Measurements from ENCODE around the gene TSPAN14.

TSPAN14 gene

DNA sequence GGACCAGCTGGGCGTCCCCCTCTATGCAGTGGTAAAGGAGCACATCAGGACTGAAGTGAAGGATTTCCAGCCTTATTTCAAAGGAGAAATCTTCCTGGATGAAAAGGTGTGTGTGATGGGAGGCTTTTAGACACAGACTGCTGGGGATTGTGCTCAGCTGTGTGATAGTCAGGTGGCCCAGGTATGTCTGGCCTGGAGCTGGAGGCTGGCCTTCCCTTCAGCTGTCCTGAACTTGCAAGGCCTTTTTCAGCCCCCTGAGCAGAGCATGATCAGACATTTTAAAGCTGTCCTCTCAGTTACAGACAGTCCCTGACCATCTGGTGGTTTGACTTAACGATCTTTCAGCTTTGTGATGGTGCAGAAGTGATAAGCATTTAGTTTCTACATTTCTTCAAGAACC, 28.2 kb upstream of the TSPAN14 start:
- no peak for DNase-seq

DNA sequence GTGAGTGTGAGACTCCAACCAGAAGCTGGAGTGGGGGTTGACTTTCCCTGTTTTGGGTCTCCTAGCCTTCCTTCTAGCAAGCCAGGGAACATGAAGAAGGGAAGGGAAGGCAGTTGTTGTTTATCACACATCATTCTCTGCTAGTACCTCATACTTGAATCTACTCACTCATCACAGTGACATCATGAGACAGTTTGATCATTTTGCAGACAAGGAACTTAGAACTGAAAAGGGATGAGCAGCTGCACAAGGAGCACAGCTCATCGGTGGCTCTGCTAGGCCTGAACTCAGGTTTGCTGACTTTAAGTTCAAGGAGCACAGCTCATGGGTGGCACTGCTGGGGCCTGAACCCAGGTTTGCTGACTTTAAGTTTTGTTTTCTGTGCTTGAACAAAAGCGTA, 26.6 kb upstream of the TSPAN14 start:
- DNase-seq, result no peak

DNA sequence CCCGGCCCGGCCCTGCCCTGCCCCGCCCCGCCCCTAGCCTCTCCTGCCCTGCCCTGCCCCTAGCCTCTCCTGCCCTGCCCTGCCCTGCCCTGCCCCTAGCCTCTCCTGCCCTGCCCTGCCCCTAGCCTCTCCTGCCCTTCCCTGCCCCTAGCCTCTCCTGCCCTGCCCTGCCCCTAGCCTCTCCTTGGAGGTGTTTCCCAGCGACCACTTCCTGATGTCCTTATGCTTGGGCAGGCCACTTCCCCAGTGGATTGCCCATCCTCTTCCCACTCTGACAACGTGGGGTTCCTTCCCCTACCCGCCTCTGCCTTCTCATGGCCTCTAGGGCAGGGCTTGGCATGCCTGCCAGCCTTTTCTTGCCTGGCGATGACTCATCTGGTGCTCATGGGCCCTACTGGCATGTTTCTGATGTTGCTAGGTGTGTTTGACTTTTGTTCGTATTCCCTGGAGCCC, 24.6 kb upstream of the TSPAN14 start:
- DNase-seq, result no peak

DNA sequence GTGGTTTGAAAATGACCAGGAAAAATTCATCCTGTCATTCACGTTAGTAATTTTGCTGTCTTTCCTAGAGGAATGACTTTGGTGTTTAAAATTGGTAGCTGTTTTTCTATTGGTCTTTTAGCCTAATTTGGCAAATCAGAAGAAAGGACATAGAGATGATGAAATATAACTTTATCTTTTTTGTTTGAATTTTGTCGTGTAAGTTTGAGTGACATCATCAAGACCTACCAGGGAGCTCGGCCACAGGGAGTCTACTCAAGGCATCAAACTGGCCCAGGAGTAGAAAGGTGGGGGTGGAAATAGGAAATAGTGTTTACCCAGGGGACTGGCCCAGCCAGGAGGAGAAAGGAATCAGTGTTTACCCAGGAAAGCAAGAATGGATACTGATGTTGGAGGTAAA, 21.0 kb upstream of the TSPAN14 start:
- DNase-seq, result no peak

DNA sequence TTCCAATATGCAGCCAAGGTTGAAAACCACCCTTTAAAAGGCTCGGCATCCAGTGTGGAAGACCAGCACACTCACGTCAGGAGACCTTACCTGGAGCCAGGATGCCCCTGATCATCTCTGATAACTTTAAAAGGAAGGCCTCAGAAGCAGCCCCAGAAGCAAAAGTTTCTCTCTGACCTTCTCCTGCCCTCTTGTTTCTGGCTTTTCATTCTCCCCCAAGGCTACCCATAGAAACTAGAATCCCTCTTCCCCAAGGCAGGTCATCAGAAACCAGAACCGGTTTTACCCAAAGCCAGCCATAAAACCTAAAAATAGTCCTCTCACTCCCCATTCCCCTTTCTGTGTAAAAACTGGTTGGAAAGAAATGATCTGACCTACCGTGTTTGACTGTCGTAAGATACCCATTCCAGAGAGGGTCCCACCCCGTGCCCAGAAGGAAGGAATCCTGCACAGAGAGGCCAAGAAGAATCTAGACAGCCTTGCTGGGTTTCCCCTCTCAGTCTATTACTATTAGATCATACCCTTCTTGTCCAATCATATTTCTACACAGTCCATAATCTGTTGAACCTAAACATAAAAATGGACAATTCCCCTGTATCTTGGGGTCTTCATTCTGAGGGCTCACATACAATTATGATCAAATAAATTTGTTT, 17.5 kb upstream of the TSPAN14 start:
- DNase-seq, result no peak

DNA sequence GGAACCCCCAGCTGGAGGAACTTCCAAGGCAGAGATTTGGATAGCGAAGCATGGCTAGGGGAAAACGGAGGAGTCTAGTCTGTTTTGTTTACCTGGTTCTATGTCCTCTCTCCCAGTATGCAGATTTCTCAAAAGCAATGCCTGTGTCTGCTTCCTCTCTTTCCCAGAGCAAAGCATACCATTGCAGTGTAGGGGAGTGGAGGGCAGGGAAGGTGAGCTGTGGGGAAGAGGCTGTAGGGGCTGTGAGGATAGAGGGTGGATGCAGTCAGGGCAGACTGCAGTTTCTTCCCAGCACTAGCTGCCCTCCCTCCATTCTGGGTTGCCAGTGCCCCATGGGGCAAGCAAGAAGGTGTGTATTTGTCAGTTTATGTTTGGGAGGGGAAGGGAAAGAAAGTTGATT, 16.9 kb upstream of the TSPAN14 start:
- DNase-seq, result no peak

DNA sequence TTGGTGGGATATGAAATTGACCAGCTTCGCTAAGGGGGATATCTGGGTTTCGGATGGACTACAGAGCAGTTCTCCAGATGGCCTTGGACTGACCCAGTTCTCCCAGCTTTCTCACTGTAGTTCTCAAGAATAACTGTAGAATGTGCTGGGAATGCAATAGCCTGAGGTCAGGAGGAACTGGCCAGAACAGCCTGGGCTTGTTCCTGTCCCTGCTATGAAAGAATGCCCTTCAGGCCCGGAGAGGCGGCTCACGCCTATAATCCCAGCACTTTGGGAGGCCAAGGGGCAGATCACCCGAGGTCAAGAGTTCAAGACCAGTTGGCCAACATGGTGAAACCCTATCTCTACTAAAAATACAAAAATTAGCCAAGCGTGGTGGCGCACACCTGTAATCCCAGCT, 12.3 kb upstream of the TSPAN14 start:
- no peak for DNase-seq

DNA sequence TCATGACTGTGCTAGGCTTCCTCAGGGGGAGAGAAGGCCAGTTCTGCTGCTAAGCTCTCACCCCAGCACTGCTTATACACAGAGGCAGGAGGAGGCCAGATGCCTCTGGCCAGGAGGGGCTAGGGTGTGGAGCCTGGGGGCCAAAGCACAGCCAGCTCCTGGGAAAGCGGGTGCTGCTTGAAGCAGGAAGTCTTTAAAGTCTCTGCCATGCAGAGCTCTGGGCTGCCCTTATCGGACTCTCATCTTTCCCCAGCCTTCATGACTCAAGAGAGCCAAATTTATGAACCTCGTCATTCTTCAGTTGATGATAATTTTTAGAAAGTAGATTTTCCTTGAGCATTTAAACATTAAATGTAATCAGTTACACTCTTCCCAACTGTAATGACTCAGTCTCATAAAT, 11.2 kb upstream of the TSPAN14 start:
- no peak for DNase-seq

DNA sequence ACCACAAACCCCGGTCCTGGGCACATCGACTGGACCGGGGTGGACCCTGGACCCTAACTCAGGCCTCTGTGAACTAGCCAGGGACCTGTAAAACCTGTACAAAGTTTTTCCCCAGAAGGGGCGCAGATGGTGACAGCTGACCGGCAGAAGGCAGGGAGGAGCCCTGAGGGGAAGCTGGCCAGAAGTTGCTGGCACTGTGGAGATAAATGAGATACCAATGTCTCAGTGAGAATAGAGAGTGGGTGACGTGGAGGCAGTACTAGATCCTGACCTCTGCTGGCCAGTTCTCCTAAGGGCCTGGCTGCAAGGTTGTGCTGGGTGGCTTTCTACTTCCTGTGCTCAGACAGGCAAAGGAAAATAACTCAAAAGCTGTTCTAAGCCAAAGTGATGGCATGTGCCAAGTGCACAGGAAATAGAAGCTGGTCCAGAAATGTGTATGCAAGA, 10.6 kb upstream of the TSPAN14 start:
- no peak for DNase-seq

DNA sequence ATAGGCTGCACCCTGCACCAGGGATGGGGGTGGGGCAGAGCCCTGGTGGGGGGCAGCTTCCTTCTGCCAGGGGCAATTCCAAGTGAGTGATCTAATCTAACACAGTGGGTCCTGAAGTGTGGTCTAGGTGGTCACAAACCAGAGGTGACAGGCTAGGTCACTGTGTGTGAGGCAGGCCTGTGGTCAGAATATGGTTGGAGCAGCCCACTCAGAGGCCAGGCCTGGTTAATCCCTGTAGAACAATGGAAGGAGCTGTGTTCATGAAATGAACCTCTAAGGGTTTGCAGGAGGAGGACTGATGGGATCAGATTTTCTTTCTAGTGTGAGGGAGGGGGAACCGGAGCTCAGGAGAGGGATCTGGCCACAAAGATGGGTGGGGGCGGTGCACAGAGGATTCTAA, 10.0 kb upstream of the TSPAN14 start:
- DNase-seq, result no peak

DNA sequence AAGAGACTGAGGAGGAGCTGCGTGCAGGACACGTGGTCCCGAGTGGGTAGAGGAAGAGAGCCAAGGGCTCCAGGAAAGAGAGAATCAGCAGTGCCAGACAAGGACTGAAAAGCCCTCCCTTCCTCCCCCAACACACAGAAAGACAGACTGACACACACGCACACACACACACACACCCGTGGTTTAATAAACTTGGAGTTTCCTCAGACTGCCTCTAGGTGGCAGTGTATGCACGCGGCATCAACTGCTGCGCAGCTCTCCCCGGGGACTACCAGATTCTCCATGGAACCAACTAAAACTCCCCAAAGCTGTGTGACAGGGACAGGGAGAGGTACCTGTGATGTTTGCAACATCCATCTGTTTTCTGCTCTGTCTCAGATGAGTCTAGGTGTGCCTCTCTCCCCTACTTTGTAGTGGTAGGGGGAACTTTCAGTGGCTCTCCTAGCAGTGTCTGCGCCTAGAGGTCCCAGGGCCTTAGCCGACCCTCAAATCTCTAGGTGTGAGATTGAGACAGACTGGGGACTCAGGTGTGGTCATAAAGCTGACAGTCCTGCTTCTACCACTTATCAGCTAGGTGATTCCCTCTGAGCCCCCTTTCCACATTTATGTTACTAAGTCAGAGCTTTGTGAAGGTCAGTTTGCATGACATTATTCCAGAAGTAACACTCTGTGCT, 9.3 kb upstream of the TSPAN14 start:
- DNase-seq, result peak; percentile 61

DNA sequence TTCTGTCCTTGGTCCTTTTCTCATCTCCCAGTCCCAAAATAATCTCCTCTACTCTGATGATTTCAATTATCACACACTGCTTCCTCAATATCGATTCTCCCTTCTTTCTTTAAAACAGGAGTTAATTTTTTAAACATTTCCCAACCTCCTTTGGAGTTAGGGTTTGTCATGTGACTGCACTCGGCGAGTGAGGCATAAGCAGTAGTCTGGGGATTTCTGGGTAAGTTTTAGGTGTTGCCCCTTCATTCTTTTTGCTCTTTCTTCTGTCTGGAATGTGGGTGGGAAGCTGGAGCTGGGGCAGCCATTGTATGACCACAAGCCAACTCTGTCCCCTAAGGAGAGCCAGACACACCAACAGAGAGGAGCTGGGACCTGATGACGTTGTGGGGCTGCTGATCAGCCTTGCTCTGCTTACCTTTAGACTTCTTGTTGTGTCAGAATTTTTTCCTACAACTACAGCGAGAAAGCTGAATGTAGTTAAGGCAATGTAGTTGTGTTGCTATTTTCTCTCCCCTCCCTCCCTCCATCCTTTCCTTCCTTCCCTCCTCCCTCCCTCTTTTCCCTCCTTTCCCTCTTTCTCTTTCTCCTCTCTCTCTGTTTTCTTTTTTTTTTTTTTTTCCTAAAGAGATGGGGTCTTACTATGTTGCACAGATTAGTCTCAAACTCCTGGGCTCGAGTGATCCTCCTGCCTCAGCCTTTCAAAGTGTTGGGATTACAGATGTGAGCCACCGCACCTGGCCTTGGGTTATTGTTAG, 6.5 kb upstream of the TSPAN14 start:
- no peak for DNase-seq

DNA sequence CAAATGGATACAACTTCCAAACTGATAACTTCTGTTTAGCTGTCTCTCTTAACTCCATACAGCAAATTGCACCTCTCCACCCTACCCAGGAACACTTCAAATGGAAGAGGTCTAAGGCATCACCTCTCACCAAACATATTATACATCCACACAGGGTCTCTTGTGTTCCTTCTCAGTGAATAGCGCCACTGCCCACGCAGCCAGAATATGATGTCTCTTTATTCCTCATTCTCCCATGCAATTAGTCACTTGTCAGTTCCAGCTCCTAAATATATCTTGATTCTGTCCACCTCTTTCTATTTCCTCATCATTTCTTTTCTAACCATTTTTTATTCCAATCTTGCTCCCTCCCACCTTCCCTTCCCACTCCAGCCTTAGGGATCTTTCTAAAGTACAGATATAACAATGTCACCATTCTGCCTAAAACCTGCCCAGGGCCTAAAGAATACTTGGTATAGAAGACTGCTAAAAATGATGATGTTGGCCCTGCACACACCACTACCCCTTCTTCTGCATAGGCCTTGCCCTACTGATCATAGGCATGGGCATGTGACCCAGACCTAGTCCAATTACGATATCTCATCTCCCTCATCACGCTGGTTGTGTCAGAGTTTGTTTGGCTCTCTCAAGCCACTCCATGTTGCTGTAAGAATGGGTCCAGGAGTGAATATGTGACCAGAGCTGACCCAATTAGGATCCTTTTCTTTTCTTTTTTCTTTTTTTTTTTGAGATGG, 5.7 kb upstream of the TSPAN14 start:
- no peak for DNase-seq

DNA sequence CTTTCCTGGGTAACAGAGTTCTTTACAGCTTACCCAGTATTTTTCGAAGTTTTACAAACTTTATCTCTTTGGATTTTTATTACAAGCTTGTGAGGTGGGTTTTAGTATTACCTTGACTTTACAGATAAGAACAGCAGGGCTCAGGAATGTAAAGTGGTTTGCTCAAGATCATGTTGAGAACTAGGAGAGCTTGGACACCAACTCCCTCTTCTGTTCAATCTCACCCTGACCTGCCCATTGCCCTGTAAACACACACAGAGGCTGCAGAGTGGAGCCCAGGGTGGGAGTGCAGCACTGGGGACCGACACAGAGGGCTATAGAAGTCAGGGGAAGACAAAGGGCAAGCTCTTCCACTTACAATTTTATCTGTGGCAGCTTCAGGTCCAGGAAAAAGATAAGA, 4.6 kb upstream of the TSPAN14 start:
- DNase-seq, result no peak

DNA sequence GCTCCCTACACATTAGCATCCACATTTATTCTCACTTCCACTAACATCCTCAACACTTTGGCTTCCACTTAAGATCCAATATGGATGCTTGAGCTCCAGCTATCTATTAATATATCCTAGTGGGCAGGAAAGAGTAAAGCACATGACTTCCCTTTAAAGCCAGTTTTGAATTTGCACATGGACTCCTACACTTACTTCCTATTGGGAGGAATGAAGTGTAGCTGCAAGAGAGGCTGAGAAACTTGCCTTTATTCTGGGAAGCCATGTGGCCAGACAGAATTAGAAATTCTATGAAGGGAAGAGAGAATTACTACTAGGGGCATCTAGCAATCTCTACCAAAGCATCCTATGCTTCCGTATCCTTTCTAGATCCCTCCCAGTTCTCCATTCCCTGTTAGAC, 3.0 kb upstream of the TSPAN14 start:
- DNase-seq, result no peak

DNA sequence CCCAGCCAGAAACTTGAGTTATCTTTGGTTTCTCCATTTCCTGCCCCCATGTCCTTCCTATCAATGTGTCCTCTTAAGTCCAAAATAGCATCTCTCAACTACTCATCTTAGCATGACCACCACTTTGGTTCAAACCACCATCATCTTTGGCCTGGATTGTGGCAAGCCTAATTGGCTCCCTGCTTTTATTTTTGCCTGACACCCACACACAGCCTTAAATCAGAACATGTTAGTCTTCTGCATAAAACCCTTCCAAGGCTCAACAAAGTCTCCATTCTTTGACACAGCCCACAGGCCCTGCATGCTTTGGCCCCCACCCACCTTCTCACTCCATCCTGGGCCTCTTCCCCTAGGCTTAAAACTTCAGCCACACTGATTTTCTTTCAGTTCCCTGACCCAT, 2.0 kb upstream of the TSPAN14 start:
- no peak for DNase-seq

DNA sequence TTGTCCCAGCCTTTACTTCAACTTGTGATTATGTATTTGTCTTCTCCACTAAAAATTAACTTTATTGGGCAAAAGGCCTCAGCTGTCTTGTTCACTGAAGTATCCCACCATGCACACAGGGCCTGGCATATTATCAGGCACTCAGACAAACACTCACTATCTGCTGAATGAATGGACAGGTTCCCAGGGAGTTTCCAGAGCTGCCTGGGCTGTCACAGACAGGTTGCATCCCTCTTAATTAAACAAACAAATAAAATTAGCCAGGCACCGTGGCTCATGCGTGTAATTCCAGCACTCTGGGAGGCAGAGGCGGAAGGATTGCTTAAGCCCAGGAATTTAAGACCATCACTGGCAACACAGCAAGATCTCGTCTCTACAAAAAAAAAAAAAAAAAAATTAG, 1.5 kb upstream of the TSPAN14 start:
- no peak for DNase-seq

DNA sequence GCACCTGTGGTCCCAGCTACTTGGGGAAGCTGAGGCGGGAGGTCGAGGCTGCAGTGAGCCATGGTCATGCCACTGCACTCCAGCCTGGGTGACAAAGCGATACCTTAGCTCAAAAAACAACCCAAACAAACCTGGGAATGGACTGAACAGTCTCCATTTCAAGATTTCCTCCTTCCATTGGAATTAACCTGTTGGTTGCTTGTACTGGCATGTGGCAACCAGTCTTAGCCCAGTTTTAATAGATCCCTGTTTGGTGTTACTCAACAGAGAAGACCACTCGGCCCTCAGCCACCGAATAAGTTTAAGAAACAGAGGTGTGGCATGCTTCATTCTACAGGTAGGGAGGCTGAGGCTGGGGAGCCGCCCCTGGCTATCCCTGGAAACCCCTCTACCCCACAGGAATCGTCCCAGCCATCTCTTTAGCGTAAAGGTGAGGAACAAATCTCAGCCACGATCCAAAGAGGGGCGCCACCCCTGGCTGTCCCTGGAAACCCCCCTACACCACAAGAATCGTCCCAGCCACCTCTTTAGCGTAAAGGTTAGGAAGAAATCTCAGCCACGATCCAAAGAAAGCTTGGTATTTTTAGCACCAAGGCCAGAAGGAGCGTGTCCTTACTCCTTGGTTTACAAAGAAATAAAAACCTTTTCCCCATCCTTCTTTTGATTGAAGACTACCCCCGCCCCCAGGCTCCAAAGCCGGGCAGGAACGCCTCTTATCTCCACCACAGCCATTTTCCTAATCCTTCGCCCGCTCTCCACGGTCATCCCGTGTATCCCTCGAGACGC, 861 bp upstream of the TSPAN14 start:
- no peak for DNase-seq

DNA sequence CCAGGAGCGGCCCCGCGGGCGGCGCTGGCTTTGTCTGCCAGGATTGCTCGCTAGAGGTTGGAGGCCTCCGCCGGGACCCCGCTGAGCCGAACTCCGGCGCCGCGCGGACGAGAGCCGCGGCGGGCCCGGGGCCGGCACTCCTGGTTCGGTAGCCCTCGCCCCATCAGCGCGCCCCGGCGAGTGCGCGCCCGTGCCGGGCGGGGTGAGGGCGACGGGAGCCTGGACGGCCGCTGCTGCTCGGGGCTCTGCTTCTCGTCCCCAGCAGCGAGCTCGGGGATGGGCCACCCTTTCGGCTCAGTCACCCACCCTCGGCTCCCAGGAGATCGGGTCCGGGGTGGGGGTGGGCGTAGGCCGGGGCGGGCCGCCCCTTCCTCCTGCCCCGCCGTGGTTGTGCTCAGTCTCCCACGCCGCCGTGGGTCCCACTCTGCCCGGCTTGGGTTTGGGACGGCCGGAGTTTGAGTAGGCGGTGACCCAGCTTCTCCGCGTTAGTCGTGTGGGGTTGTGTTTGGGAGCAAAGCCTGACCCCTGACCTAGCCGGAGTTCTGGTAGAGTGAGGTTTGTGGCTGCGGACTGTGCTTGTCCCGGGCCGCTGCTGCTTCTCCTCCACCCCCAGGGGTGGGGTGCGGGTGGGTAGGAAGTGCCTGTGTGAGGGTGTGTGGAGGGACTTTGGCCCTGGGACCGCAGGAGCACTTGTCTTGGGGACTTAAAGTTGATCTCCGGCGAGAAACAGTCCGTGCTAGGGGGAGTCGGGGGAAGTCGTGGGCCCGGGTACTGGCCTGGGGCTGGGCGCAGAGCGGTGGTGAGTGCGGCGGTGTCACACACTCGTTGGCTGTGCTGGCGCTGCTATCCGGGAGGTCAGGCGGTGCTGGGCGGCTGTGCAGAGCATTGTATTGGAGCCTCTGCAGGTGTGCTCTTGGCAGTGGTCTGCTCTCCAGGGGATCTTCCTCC, 677 bp downstream of the TSPAN14 start:
- DNase-seq, result no peak

DNA sequence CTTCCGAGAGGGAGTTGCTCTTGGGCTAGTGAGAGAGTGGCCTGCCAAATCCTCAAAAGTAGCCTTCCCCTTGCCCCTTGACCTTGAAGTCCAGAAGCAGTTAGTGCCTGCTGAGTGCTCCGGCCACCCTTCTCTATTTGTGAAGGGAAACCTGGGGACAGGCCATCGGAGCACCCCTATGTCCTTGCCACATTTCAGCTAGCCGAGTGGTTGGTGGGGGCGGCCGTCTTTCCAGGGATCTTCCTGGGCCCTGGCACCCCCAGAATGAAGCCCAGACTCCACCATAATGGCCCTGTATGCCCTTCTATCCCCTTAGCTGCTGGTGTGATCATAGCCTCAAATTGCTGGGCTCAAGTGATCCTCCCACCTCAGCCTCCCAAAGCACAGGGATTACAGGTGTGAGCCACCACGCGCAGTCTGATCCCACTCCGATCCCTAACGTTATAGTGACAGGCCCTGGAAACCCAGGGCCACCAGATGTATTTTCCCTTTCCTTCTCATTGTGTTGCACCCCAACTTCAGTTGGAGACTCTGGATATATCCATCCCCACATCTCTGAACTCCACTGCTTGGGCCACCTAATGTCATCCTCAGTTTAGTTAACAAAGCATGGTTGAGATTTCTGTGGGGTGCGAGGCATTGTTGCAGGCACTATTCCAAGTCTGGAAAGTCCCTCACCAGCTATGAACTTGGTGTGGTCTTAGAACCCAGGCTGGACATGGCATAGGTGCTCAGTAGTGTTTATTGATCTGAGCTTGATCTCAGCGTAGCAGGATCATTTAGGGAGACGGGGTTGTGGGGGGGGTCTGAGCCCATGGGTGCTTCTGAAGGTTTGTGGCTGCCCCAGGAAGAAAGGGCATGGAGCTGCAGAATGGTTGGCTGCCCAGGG, 1.6 kb downstream of the TSPAN14 start:
- no peak for DNase-seq

Measured in NCI-H1436 (cell line).